H1 (cell line): ENCODE data around the gene SPECC1. TPM values are rescaled to one million over a fixed set of nuclear protein-coding genes. Genes with fewer than 3 reads are reported as not detected.

Experiments
- CTCF ChIA-PET: fragments of 300-600 bp; sonication (Branson Sonifier 250); formaldehyde crosslinking; loops from one replicate; lab custom pipeline; 2021; ENCODE audit not compliant: partially characterized antibody; lab: Charles Lee
- POLR2A ChIA-PET: fragments of 300-600 bp; sonication (Branson Sonifier 250); formaldehyde crosslinking; loops from one replicate; lab custom pipeline; 2021; ENCODE audit warnings: inconsistent platforms; ENCODE audit not compliant: partially characterized antibody; lab: Charles Lee
- DNase-seq, 2 experiments: peaks; one replicate each; pipeline versions ENCODE4 v3.0.0 to v3.0.0-alpha.2; 2010 to 2022; ENCODE audit warnings: low spot score in 2 of 2, low read depth in 1 of 2, mixed read lengths in 1 of 2
- FAIRE-seq: peaks from 2 replicates; lab custom pipeline; 2011; peaks lifted over from hg19 to GRCh38; lab: Jason Lieb, UNC
- H2AFZ ChIP-seq: 2 replicates; pipeline ENCODE4 v1.8.1; 2012; ENCODE audit warnings: low read length, inconsistent platforms
- H2AK5ac ChIP-seq: 2 replicates; pipeline ENCODE4 v1.6.1; 2013; ENCODE audit warnings: low read depth, low read length
- H2BK120ac ChIP-seq: replicated peaks from 2 replicates; pipeline ENCODE3; 2013; ENCODE audit warnings: low read depth, low read length, inconsistent platforms
- H2BK12ac ChIP-seq: 2 replicates; pipeline ENCODE4 v1.6.1; 2013; ENCODE audit warnings: low read depth, low read length
- H2BK15ac ChIP-seq: 2 replicates; pipeline ENCODE4 v1.6.1; 2013; ENCODE audit warnings: low read length
- H2BK20ac ChIP-seq: 2 replicates; pipeline ENCODE4 v1.6.1; 2013; ENCODE audit warnings: low read length
- H2BK5ac ChIP-seq: 2 replicates; pipeline ENCODE4 v1.6.1; 2013; ENCODE audit warnings: low read depth, low read length
- H3K14ac ChIP-seq: 2 replicates; pipeline ENCODE4 v1.6.1; 2013; ENCODE audit warnings: inconsistent platforms; ENCODE audit not compliant: insufficient read length
- H3K18ac ChIP-seq: 2 replicates; pipeline ENCODE4 v1.6.1; 2013; ENCODE audit warnings: low read length; ENCODE audit errors: extremely low read depth
- H3K23ac ChIP-seq: 2 replicates; pipeline ENCODE4 v1.6.1; 2013; ENCODE audit warnings: inconsistent platforms; ENCODE audit not compliant: insufficient read length
- H3K23me2 ChIP-seq: 2 replicates; pipeline ENCODE4 v1.6.1; 2013; ENCODE audit warnings: low read depth, low read length
- H3K27ac ChIP-seq: 2 replicates; pipeline ENCODE4 v1.6.1; 2011; ENCODE audit warnings: low read depth, low read length, inconsistent platforms
- H3K27me3 ChIP-seq, 4 experiments: replicated peaks in 1 of 4; 1 replicate in 1 of 4; 2 replicates in 3 of 4; pipeline versions ENCODE4 v1.6.1 to v1.8.1; 2011 to 2013; ENCODE audit warnings: low read length in 3 of 4, mild to moderate bottlenecking in 3 of 4, inconsistent platforms in 2 of 4, mixed read lengths in 2 of 4, moderate library complexity in 1 of 4; ENCODE audit not compliant: control insufficient read depth in 3 of 4, insufficient read depth in 3 of 4; ENCODE audit errors: extremely low read depth in 1 of 4
- H3K36me3 ChIP-seq, 4 experiments: 2 replicates each; pipeline versions ENCODE4 v1.6.1 to v1.8.1; 2011 to 2013; ENCODE audit warnings: mild to moderate bottlenecking in 4 of 4, low read length in 3 of 4, moderate library complexity in 2 of 4, control low read depth in 1 of 4, inconsistent platforms in 1 of 4; ENCODE audit not compliant: insufficient read depth in 4 of 4, control insufficient read depth in 2 of 4
- H3K4ac ChIP-seq: replicated peaks from 2 replicates; pipeline ENCODE3; 2013; ENCODE audit warnings: low read length, low read depth, mixed read lengths, inconsistent platforms; ENCODE audit not compliant: insufficient read length
- H3K4me1 ChIP-seq, 4 experiments: replicated peaks in 1 of 4; 1 replicate in 1 of 4; 2 replicates in 3 of 4; pipeline versions ENCODE4 v1.6.1 to v1.8.1; 2011 to 2013; ENCODE audit warnings: low read length in 3 of 4, inconsistent platforms in 2 of 4, mixed read lengths in 1 of 4; ENCODE audit not compliant: insufficient read depth in 4 of 4, control insufficient read depth in 3 of 4
- H3K4me2 ChIP-seq, 2 experiments: 2 replicates each; pipeline versions ENCODE4 v1.6.1 to v1.8.1; 2011 to 2013; ENCODE audit warnings: low read depth in 2 of 2, low read length in 2 of 2, control low read depth in 1 of 2, inconsistent platforms in 1 of 2, mild to moderate bottlenecking in 1 of 2; ENCODE audit not compliant: insufficient read depth in 1 of 2
- H3K4me3 ChIP-seq, 4 experiments: fragments of 200-600, 300-600 bp in 1 of 4; sonication (generic), shearing (Covaris generic), sonication (Bioruptor Twin) in 1 of 4; 2 replicates each; pipeline versions ENCODE4 v1.5.1 to v1.8.1; 2011 to 2016; ENCODE audit warnings: low read length in 4 of 4, low read depth in 3 of 4, control low read depth in 2 of 4, inconsistent platforms in 2 of 4, mild to moderate bottlenecking in 2 of 4, mixed read lengths in 1 of 4, moderate library complexity in 1 of 4; ENCODE audit not compliant: insufficient read depth in 2 of 4; ENCODE audit errors: extremely low read depth in 1 of 4
- H3K56ac ChIP-seq: replicated peaks from 2 replicates; pipeline ENCODE3; 2013; ENCODE audit warnings: low read depth, mild to moderate bottlenecking, mixed read lengths, low read length, inconsistent platforms; ENCODE audit not compliant: insufficient read length
- H3K79me1 ChIP-seq: 2 replicates; pipeline ENCODE4 v1.6.1; 2013; ENCODE audit warnings: low read depth, low read length, control low read depth
- H3K79me2 ChIP-seq, 2 experiments: 2 replicates each; pipeline versions ENCODE4 v1.6.1 to v1.8.1; 2012 to 2013; ENCODE audit warnings: low read length in 2 of 2, mild to moderate bottlenecking in 2 of 2, inconsistent platforms in 1 of 2; ENCODE audit not compliant: insufficient read depth in 2 of 2, control insufficient read depth in 1 of 2
- H3K9ac ChIP-seq, 4 experiments: replicated peaks in 1 of 4; 1 replicate in 1 of 4; 2 replicates in 3 of 4; pipeline versions ENCODE4 v1.6.1 to v1.8.1; 2011 to 2013; ENCODE audit warnings: low read depth in 3 of 4, low read length in 3 of 4, control low read depth in 2 of 4, mild to moderate bottlenecking in 2 of 4, moderate library complexity in 2 of 4, inconsistent platforms in 1 of 4; ENCODE audit errors: extremely low read depth in 1 of 4
- H3K9me3 ChIP-seq, 2 experiments: 2 replicates each; pipeline versions ENCODE4 v1.6.1 to v1.8.1; 2012 to 2013; ENCODE audit warnings: mild to moderate bottlenecking in 2 of 2, moderate library complexity in 2 of 2, control low read depth in 1 of 2, inconsistent platforms in 1 of 2, low read depth in 1 of 2, low read length in 1 of 2, mixed read lengths in 1 of 2; ENCODE audit not compliant: insufficient read depth in 2 of 2
- H4K20me1 ChIP-seq, 2 experiments: replicated peaks in 1 of 2; 2 replicates each; pipeline versions ENCODE3 to v1.8.1; 2011 to 2013; ENCODE audit warnings: inconsistent platforms in 2 of 2, low read length in 2 of 2, mild to moderate bottlenecking in 1 of 2; ENCODE audit not compliant: insufficient read depth in 2 of 2, control insufficient read depth in 1 of 2
- H4K5ac ChIP-seq: 2 replicates; pipeline ENCODE4 v1.6.1; 2013; ENCODE audit warnings: low read length, low read depth, mixed read lengths, inconsistent platforms; ENCODE audit not compliant: insufficient read length
- H4K8ac ChIP-seq: 2 replicates; pipeline ENCODE4 v1.8.0; 2013; ENCODE audit warnings: mild to moderate bottlenecking, moderate library complexity, low read length, inconsistent platforms; ENCODE audit not compliant: insufficient read depth; ENCODE audit errors: extremely low read depth
- H4K91ac ChIP-seq: replicated peaks from 2 replicates; pipeline ENCODE3; 2013; ENCODE audit warnings: low read length, mixed read lengths, inconsistent platforms; ENCODE audit not compliant: insufficient read length
- BCL11A ChIP-seq, 2 experiments: IDR thresholded peaks; one replicate each; pipeline ENCODE4 v1.6.1; 2011; ENCODE audit warnings: low read depth in 2 of 2, low read length in 2 of 2, mild to moderate bottlenecking in 2 of 2
- CHD1 ChIP-seq: IDR thresholded peaks from 2 replicates; pipeline ENCODE4 v1.6.1; 2012; ENCODE audit warnings: low read depth, low read length, improper control_type of control experiment
- CTBP2 ChIP-seq: IDR thresholded peaks from 2 replicates; pipeline ENCODE4 v1.7.0; 2011; ENCODE audit warnings: borderline replicate concordance, mild to moderate bottlenecking, moderate library complexity, mixed read lengths, low read length; ENCODE audit not compliant: insufficient read depth, insufficient read length
- EZH2 ChIP-seq: fragments of 200-600 bp; sonication (generic); IDR thresholded peaks from 2 replicates; pipeline ENCODE4 v1.7.1; 2012; ENCODE audit warnings: low read depth, mild to moderate bottlenecking, moderate library complexity, low read length, inconsistent platforms; ENCODE audit not compliant: severe bottlenecking
- GABPA ChIP-seq: IDR thresholded peaks from 2 replicates; pipeline ENCODE4 v1.6.1; 2011; ENCODE audit warnings: mild to moderate bottlenecking, low read length, moderate library complexity, borderline replicate concordance; ENCODE audit not compliant: insufficient read depth
- HDAC2 ChIP-seq, 2 experiments: fragments of 300-600 bp in 1 of 2; sonication (generic) in 1 of 2; IDR thresholded peaks; 2 replicates each; pipeline ENCODE4 v1.6.1; 2011 to 2012; ENCODE audit warnings: low read depth in 2 of 2, low read length in 2 of 2, mild to moderate bottlenecking in 2 of 2, moderate library complexity in 2 of 2, borderline replicate concordance in 1 of 2, inconsistent platforms in 1 of 2
- PHF8 ChIP-seq: fragments of 200-600 bp; sonication (generic); conservative IDR thresholded peaks from 2 replicates; pipeline ENCODE4 v1.7.1; 2012; ENCODE audit warnings: low read depth, mild to moderate bottlenecking, inconsistent platforms, low read length, moderate library complexity
- POLR2AphosphoS5 ChIP-seq: IDR thresholded peaks from 2 replicates; pipeline ENCODE4 v1.6.1; 2011; ENCODE audit warnings: low read depth, low read length
- RFX5 ChIP-seq: IDR thresholded peaks from 2 replicates; pipeline ENCODE4 v1.6.1; 2011; ENCODE audit warnings: low read depth, low read length, improper control_type of control experiment, borderline replicate concordance
- SIX5 ChIP-seq: IDR thresholded peaks from 2 replicates; pipeline ENCODE4 v1.6.1; 2011; ENCODE audit warnings: mild to moderate bottlenecking, low read depth, low read length
- SP2 ChIP-seq: IDR thresholded peaks from 2 replicates; pipeline ENCODE4 v1.6.1; 2012; ENCODE audit warnings: mild to moderate bottlenecking, low read length, inconsistent platforms
- TBP ChIP-seq: IDR thresholded peaks from 2 replicates; pipeline ENCODE4 v1.6.1; 2011; ENCODE audit warnings: low read depth, low read length, improper control_type of control experiment
- YY1 ChIP-seq: IDR thresholded peaks from 2 replicates; pipeline ENCODE4 v1.6.1; 2011; ENCODE audit warnings: low read depth, mild to moderate bottlenecking, low read length
- WGBS, 2 experiments: shearing (Covaris generic) in 1 of 2; methylation state at CpG; one replicate each; pipeline versions ENCODE4 v1.1.6 to v1.1.7; 2013 to 2015; ENCODE audit warnings: low lambda C conversion rate in 2 of 2, mixed read lengths in 2 of 2, inconsistent platforms in 1 of 2, low coverage in 1 of 2, missing lambda C conversion rate in 1 of 2; ENCODE audit not compliant: insufficient replicate concordance in 2 of 2, insufficient coverage in 1 of 2, insufficient read length in 1 of 2; ENCODE audit errors: extremely low coverage in 1 of 2, missing lambda C conversion rate in 1 of 2; 5-methylcytosine and 5-hydroxymethylcytosine counted together
- polyA plus RNA-seq, 7 experiments: library from polyadenylated mRNA; depleted of rRNA in 3 of 7; stranded (reverse) in 5 of 7; unstranded in 2 of 7; fragments of >200 nt in 5 of 7; fragments of 200-250 nt in 2 of 7; gene quantifications; 1 replicate in 5 of 7; 2 replicates in 1 of 7; 4 replicates in 1 of 7; pipeline versions ENCODE4 v1.2.1 to v1.2.3, GENCODE V29; 2011 to 2013; ENCODE audit warnings: missing spikeins in 2 of 7, mixed read lengths in 2 of 7
- total RNA-seq: library from RNA; stranded (reverse); fragmentation: NEBNext Ultra II Directional; extraction: Animal tissue kit (Norgen Biotek cat#: 25700); gene quantifications from 2 replicates; pipeline ENCODE4 v1.2.1, GENCODE V29; 2021

The SPECC1 gene
- total and polyA plus RNA-seq, 2 of the 8 experiments (the other 6 are each of a cell fraction or from before 2014, with no cell fraction given) = 35.8 to 87.9 TPM

GRCh38 chr17:20158580-20158979, 149.4 kb downstream of the SPECC1 start:
- H3K9ac ChIP-seq = no peak overlapping the region
- POLR2A ChIA-PET = interaction anchor here (1.0 to 1.1 kb wide), 2 partner anchors 10 to 68 kb away, joined by 3 read pairs; no protein-coding TSS in a partner anchor
- FAIRE-seq = no peak
- TF ChIP-seq CHD1 = no peak
- no peak for TF ChIP-seq SP2
- no peak for TF ChIP-seq GABPA
- TF ChIP-seq HDAC2 (IDR thresholded peaks at IDR 0.05; ENCODE audit: borderline replicate concordance in 1 of 2, low read depth in 2 of 2, low read length in 2 of 2) = no peak
- no peak for TF ChIP-seq EZH2
- no peak for TF ChIP-seq BCL11A (IDR thresholded peaks at IDR 0.05; ENCODE audit: low read depth in 2 of 2, low read length in 2 of 2)
- no peak for TF ChIP-seq YY1
- no peak for TF ChIP-seq PHF8
- TF ChIP-seq TBP = no peak
- no peak for TF ChIP-seq RFX5
- no peak for TF ChIP-seq CTBP2
- TF ChIP-seq SIX5 = no peak
- no peak for TF ChIP-seq POLR2AphosphoS5

More at GRCh38 chr17:20158580-20158979, 149.4 kb downstream of the SPECC1 start:
- Histone ChIP-seq H2AFZ (no peak overlapping the region), H2BK20ac (no peak overlapping the region), H3K23me2 (peaks cover 4% of the 10 kb centered on the region; the same call in 1 of the 2 replicates), H2BK12ac (no peak overlapping the region), H3K9me3 (no peaks in the 10 kb centered on the region), H2BK5ac (no peak overlapping the region), H3K56ac (no peak overlapping the region), H4K91ac (no peak overlapping the region), H3K4me2 (peak overlapping the region in 1 of 2 experiments; percentile 43; a peak in 1 of 4 replicates), H3K36me3 (peaks cover 0 to 2% (median 0%) of the 10 kb centered on the region in 4 experiments; a peak in 1 of 8 replicates), H4K8ac (no peak overlapping the region), H3K79me1 (peaks cover 9% of the 10 kb centered on the region; the same call in 1 of the 2 replicates), H4K20me1 (peaks cover 14 to 18% of the 10 kb centered on the region in 2 experiments), H3K79me2 (peaks cover 10 to 66% of the 10 kb centered on the region in 2 experiments), H3K14ac (no peak overlapping the region), H3K27ac (no peak overlapping the region), H3K23ac (no peak overlapping the region), H2BK120ac (no peak overlapping the region), H3K4me3 (no peak overlapping the region), H3K27me3 (no peaks in the 10 kb centered on the region; a peak in 1 of 7 replicates), H4K5ac (no peak overlapping the region), H2AK5ac (no peak overlapping the region), H3K18ac (no peak overlapping the region), H3K4ac (no peak overlapping the region), H3K4me1 (peaks cover 0 to 19% (median 8%) of the 10 kb centered on the region in 4 experiments; a peak in 6 of 7 replicates), H2BK15ac (no peak overlapping the region)
- CTCF ChIA-PET = interaction anchor here (1.0 to 1.6 kb wide), 4 partner anchors 9 to 65 kb away, joined by 3 to 5 read pairs (median 3); no protein-coding TSS in a partner anchor
- WGBS, 2 experiments = 92% methylated on average over 5 of the region's 5 CpGs; no CpG with 5 or more reads in 1 of the 2 experiments
- DNase-seq = no peak
